Measurements from ENCODE around the gene MEAF6. TPM values are rescaled to one million over a fixed set of nuclear protein-coding genes. Genes with fewer than 3 reads are reported as not detected.

The MEAF6 gene
- total and polyA plus RNA-seq, 2 of the 4 experiments (the other 2 are of a cell fraction), result 36.2 to 40.7 TPM

DNA sequence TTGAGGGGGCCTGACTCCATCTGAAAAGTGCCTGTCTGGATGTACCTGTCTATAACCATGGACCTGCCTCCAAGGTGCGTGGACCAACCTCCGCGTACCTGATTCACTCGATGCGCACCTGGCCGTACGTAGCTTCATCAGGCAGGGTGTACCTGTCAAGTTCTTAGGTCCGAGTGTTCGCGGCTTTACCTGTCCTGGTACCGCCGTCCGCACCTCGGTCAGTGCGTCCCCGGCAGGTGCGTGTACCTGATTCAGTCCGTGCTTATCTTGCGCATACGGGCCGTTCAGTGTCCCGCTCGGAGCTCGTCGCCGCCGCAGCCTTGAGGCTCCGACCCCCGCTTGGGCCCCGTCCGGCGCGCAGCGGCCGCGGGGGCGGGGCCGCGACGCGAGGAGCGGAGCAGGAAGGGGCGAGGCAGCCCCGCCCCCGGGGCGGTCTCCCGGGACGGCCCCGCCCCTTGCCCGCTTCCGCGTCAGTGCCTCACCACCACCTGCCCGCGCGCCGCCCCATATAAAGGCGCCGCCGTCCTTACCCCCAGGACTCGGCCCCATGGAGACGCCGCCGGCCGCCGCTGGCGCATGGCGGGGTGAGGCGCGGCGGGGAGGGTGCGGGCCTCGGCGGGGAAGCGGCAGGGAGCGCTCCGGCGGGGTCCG is 40.4 kb downstream of the MEAF6 start, which contains the start of gene ZC3H12A (continued):
- TF ChIP-seq USF2 (IDR thresholded peaks at IDR 0.05; ENCODE audit: low read depth, low read length), result peak; percentile 63; the same call in 1 of the 2 replicates
- TF ChIP-seq SMC3 (IDR thresholded peaks at IDR 0.05; ENCODE audit: low read depth, low read length), result no peak
